ENCODE measurements around the gene KCNK15.

- TF ChIP-seq CTCF (IDR thresholded peaks at IDR 0.05): no peak
- no peak for TF ChIP-seq POLR2A (IDR thresholded peaks at IDR 0.05)
These were observed 9.9 kb upstream of the KCNK15 start for GRCh38 chr20:44735816-44736169.
